Hepatocyte (in vitro differentiated cells): Measurements from ENCODE around the gene LRRN4CL. TPM values are rescaled to one million over a fixed set of nuclear protein-coding genes. Genes with fewer than 3 reads are reported as not detected.
"Not testable (repeated sequence)": the region's sequence is repeated elsewhere in the genome, so short reads cannot be mapped to it uniquely, and the experiment has no call there.

Experiments
- DNase-seq: peaks from one replicate; pipeline ENCODE4 v3.0.0-alpha.2; 2016; ENCODE audit warnings: low spot score
- H2AFZ ChIP-seq: fragments of 200-600 bp; sonication (generic); 2 replicates; pipeline ENCODE4 v1.6.0; 2016; ENCODE audit warnings: antibody characterized with exemption, mild to moderate bottlenecking
- H3K27ac ChIP-seq: fragments of 200-600 bp; sonication (generic); 2 replicates; pipeline ENCODE4 v1.5.1; 2016; ENCODE audit warnings: mild to moderate bottlenecking
- H3K27me3 ChIP-seq: fragments of 200-600 bp; sonication (generic); 2 replicates; pipeline ENCODE4 v1.6.1; 2016
- H3K36me3 ChIP-seq: fragments of 200-600 bp; sonication (generic); replicated peaks from 2 replicates; pipeline ENCODE4 v1.5.1; 2016; ENCODE audit warnings: low read depth; ENCODE audit not compliant: insufficient read depth
- H3K4me1 ChIP-seq: fragments of 200-600 bp; sonication (generic); 2 replicates; pipeline ENCODE4 v1.5.1; 2016; ENCODE audit warnings: mild to moderate bottlenecking, moderate library complexity; ENCODE audit not compliant: insufficient read depth
- H3K4me2 ChIP-seq: fragments of 200-600 bp; sonication (generic); 2 replicates; pipeline ENCODE4 v1.6.0; 2016
- H3K4me3 ChIP-seq: fragments of 200-600 bp; sonication (generic); 2 replicates; pipeline ENCODE4 v1.5.1; 2016; ENCODE audit warnings: mild to moderate bottlenecking
- H3K79me2 ChIP-seq: fragments of 200-600 bp; sonication (generic); 2 replicates; pipeline ENCODE4 v1.6.0; 2017; ENCODE audit warnings: mild to moderate bottlenecking
- H3K9me2 ChIP-seq: fragments of 200-600 bp; sonication (generic); replicated peaks from 2 replicates; pipeline ENCODE4 v1.6.0; 2017; ENCODE audit warnings: mild to moderate bottlenecking; ENCODE audit not compliant: insufficient read depth
- H3K9me3 ChIP-seq: fragments of 200-600 bp; sonication (generic); 2 replicates; pipeline ENCODE4 v1.5.1; 2016; ENCODE audit warnings: low read depth, mild to moderate bottlenecking
- H4K20me1 ChIP-seq: fragments of 200-600 bp; sonication (generic); 2 replicates; pipeline ENCODE4 v1.6.0; 2016; ENCODE audit warnings: mild to moderate bottlenecking; ENCODE audit not compliant: insufficient read depth, poor library complexity, severe bottlenecking
- EZH2 ChIP-seq: fragments of 200-600 bp; sonication (generic); IDR thresholded peaks from 2 replicates; pipeline ENCODE4 v1.6.1; 2016; ENCODE audit warnings: antibody characterized with exemption, mild to moderate bottlenecking, borderline replicate concordance
- EZH2phosphoT487 ChIP-seq: fragments of 200-600 bp; sonication (generic); IDR thresholded peaks from one replicate; pipeline ENCODE4 v1.6.1; 2018; ENCODE audit warnings: antibody characterized with exemption, mild to moderate bottlenecking, low read depth, moderate library complexity; ENCODE audit not compliant: unreplicated experiment, severe bottlenecking
- WGBS: methylation state at CpG from one replicate; pipeline ENCODE4 v1.1.6; 2016; ENCODE audit warnings: low lambda C conversion rate; ENCODE audit errors: missing lambda C conversion rate; 5-methylcytosine and 5-hydroxymethylcytosine counted together
- polyA plus RNA-seq: library from polyadenylated mRNA; unstranded; fragments of >200 nt; fragmentation: Nextera tagmentation; extraction: Ambion mirVana; gene quantifications from 2 replicates; pipeline ENCODE4 v1.2.1, GENCODE V29; 2016
- total RNA-seq: library from RNA; depleted of rRNA; stranded (reverse); fragments of >200 nt; gene quantifications from 2 replicates; pipeline ENCODE4 v1.2.3, GENCODE V29; 2014
- TF ChIP-seq, protein P1 (sequence below): fragments of 200-600 bp; sonication (generic); IDR thresholded peaks from 2 replicates; pipeline ENCODE4 v1.5.1; 2016; ENCODE audit warnings: antibody characterized with exemption, mild to moderate bottlenecking; ENCODE audit not compliant: poor library complexity

Gene LRRN4CL
- total RNA-seq (0.40 and 1.1 TPM in 2 replicates), polyA plus RNA-seq (0.15 and 0.41 TPM in 2 replicates)

GRCh38 chr11:62689421-62690183, at the start of gene LRRN4CL:
Gene LRRN4CL, minus strand, starts transcription at chr11:62689530. Its CDS starts 1,022 bp downstream, at chr11:62688508.
- TF ChIP-seq EZH2phosphoT487 (no peak), EZH2 (no peak)
- TF ChIP-seq, protein P1, sequence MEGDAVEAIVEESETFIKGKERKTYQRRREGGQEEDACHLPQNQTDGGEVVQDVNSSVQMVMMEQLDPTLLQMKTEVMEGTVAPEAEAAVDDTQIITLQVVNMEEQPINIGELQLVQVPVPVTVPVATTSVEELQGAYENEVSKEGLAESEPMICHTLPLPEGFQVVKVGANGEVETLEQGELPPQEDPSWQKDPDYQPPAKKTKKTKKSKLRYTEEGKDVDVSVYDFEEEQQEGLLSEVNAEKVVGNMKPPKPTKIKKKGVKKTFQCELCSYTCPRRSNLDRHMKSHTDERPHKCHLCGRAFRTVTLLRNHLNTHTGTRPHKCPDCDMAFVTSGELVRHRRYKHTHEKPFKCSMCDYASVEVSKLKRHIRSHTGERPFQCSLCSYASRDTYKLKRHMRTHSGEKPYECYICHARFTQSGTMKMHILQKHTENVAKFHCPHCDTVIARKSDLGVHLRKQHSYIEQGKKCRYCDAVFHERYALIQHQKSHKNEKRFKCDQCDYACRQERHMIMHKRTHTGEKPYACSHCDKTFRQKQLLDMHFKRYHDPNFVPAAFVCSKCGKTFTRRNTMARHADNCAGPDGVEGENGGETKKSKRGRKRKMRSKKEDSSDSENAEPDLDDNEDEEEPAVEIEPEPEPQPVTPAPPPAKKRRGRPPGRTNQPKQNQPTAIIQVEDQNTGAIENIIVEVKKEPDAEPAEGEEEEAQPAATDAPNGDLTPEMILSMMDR: no peak
- Histone ChIP-seq H3K27ac (peak within 1 kb of the TSS; percentile 60), H3K36me3 (no peaks in the 10 kb centered on the region), H3K4me2 (peak within 1 kb of the TSS; percentile 20), H3K9me3 (no peaks in the 10 kb centered on the region), H3K4me3 (no peak within 1 kb of the TSS), H3K4me1 (peaks cover 6% of the 10 kb centered on the region), H3K27me3 (no peaks in the 10 kb centered on the region), H2AFZ (no peak within 1 kb of the TSS), H3K9me2 (no peaks in the 10 kb centered on the region), H3K79me2 (no peaks in the 10 kb centered on the region), H4K20me1 (no peaks in the 10 kb centered on the region)
- peak; percentile 60 for DNase-seq
- WGBS: 61% methylated on average over 11 of the region's 11 CpGs

DNA sequence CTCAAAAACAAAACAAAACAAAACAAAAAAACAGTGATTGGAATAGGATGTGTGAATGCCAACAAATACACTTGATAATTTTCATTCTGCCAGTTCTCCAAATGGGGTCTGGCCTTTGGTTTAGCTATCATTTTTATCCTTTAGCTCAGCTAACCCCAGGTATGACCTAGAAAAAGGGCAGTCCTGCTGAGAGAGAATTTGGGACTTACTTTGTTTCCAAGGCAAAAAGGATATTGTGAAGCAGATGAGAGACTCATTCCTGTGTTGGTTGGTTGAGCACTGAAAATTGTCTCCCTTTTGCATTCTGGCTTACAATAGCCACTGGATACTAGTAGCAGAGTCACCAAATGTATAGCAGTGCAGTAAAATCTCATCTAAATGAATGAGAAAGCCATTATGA, 47.9 kb upstream of the LRRN4CL start:
- peaks cover 6% of the 10 kb centered on the region for H3K36me3 ChIP-seq
- H2AFZ ChIP-seq: no peak overlapping the region
- no peaks in the 10 kb centered on the region for H4K20me1 ChIP-seq

DNA sequence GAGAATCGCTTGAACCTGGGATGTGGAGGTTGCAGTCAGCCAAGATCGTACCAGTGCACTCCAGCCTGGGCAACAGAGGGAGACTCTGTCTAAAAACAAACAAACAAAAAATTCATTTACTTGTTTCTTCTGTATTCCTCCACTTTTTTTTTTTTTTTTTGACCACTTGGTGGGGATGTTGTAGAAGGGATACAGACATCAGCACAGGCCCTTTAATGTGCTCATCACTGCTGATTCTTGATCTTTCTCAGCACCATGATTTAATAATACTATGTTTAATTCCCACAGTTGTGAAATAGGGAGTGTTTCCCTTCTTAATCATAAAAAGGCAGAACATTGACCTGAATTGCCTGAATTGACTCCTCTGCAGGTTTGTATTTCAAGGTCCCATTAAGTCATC, 43.5 kb upstream of the LRRN4CL start:
- peaks cover 64% of the 10 kb centered on the region for H3K79me2 ChIP-seq
- H3K27me3 ChIP-seq: no peaks in the 10 kb centered on the region
- no peak for DNase-seq
- H4K20me1 ChIP-seq: no peaks in the 10 kb centered on the region
- H2AFZ ChIP-seq: no peak overlapping the region
- H3K4me3 ChIP-seq: no peak overlapping the region
- 86% methylated on average over 2 of the region's 2 CpGs for WGBS
- TF ChIP-seq, protein P1: peak; percentile 23
- no peak for TF ChIP-seq EZH2
- no peaks in the 10 kb centered on the region for H3K9me2 ChIP-seq
- no peaks in the 10 kb centered on the region for H3K9me3 ChIP-seq
- H3K36me3 ChIP-seq: no peaks in the 10 kb centered on the region
- no peak overlapping the region for H3K4me2 ChIP-seq
- H3K27ac ChIP-seq: no peak overlapping the region
- H3K4me1 ChIP-seq: no peaks in the 10 kb centered on the region

More for the DNA sequence above, 47.9 kb upstream of the LRRN4CL start:
- no peak for TF ChIP-seq EZH2
- TF ChIP-seq, protein P1: no peak
- TF ChIP-seq EZH2phosphoT487: no peak
- H3K4me1 ChIP-seq: no peaks in the 10 kb centered on the region
- no peak overlapping the region for H3K27ac ChIP-seq
- no peaks in the 10 kb centered on the region for H3K27me3 ChIP-seq
- no peak overlapping the region for H3K4me3 ChIP-seq
- no peak overlapping the region for H3K4me2 ChIP-seq
- H3K9me3 ChIP-seq: no peaks in the 10 kb centered on the region
- H3K79me2 ChIP-seq: peaks cover 28% of the 10 kb centered on the region
- no peak for DNase-seq
- H3K9me2 ChIP-seq: no peaks in the 10 kb centered on the region

DNA sequence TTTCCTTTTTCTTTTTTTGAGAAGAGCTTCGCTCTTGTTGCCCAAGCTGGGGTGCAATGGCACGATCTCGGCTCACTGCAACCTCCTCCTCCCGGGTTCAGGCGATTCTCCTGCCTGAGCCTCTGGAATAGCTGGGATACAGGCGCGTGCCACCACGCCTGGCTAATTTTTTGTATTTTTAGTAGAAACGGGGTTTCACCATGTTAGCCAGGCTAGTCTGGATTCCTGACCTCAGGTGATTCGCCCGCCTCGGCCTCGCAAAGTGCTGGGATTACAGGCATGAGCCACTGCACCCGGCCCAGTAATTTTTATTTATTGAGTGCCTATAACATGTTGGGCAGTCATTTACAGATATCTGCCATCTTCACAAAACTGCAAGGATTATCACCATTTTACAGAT, 40.7 kb upstream of the LRRN4CL start:
- H3K27ac ChIP-seq, H3K4me1 ChIP-seq, H3K9me3 ChIP-seq, H3K4me3 ChIP-seq, DNase-seq, H3K27me3 ChIP-seq, H3K36me3 ChIP-seq, H3K9me2 ChIP-seq, H2AFZ ChIP-seq: not testable (repeated sequence)
- peaks cover 17% of the 10 kb centered on the region for H4K20me1 ChIP-seq
- H3K4me2 ChIP-seq: peak overlapping the region; percentile 81
- WGBS: 82% methylated on average over 14 of the region's 14 CpGs
- peaks cover 78% of the 10 kb centered on the region for H3K79me2 ChIP-seq
